ENCODE data around the gene RAB11FIP3. TPM values are rescaled to one million over a fixed set of nuclear protein-coding genes. Genes with fewer than 3 reads are reported as not detected.

Gene RAB11FIP3
- total RNA-seq, 2 donors from 2014 or later: 19.9 to 43.8 TPM

DNA sequence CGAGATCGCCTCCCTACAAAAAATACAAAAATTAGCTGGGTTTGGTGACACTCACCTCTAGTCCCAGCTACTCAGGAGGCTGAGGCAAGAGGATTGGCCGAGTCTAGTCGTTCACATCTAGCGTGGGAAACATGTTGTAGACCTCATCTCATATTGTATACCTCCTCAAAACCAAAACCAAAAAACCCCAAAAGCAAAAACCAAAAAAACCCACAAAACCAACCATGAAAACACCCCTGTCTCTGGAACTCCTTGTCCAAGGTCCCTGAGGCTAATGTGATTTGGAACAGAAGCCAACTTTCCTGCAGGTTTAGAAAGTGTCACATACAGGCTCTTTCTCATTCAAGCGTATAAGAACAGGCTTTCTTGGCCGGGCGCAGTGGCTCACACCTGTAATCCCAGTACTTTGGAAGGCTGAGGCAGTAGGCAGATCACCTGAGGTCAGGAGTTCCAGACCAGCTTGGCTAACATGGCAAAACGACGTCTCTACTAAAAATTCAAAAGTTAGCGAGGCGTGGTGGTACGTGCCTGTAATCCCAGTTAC lies 29.0 kb downstream of the RAB11FIP3 start:
- Histone ChIP-seq H3K9me3 (no peaks in the 10 kb centered on the region), H3K27me3 (no peaks in the 10 kb centered on the region), H3K27ac (no peak overlapping the region), H3K36me3 (no peaks in the 10 kb centered on the region), H3K4me1 (peaks cover 0 to 24% of the 10 kb centered on the region in 2 donors), H3K4me3 (no peak overlapping the region)
- DNase-seq (ENCODE audit: low spot score): no peak
- TF ChIP-seq, protein P1, sequence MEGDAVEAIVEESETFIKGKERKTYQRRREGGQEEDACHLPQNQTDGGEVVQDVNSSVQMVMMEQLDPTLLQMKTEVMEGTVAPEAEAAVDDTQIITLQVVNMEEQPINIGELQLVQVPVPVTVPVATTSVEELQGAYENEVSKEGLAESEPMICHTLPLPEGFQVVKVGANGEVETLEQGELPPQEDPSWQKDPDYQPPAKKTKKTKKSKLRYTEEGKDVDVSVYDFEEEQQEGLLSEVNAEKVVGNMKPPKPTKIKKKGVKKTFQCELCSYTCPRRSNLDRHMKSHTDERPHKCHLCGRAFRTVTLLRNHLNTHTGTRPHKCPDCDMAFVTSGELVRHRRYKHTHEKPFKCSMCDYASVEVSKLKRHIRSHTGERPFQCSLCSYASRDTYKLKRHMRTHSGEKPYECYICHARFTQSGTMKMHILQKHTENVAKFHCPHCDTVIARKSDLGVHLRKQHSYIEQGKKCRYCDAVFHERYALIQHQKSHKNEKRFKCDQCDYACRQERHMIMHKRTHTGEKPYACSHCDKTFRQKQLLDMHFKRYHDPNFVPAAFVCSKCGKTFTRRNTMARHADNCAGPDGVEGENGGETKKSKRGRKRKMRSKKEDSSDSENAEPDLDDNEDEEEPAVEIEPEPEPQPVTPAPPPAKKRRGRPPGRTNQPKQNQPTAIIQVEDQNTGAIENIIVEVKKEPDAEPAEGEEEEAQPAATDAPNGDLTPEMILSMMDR (IDR thresholded peaks at IDR 0.05): no peak

DNA sequence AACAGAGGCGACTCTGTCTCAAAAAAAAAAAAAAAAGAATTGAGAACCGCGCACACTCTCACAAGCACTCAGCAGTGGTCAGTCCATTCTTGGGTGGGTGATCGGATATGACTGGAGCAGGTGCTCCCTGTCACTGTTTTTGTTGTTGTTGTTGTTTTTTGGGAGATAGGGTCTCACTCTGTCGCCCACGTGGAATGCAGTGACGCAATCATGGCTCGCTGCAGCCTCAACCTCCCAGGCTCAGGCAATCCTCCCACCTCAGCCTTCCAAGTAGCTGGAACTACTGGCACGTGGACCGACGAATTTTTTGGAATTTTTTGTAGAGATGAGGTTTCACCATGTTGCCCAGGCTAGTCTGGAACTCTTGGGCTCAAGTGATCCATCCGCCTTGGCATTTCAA lies 30.0 kb downstream of the RAB11FIP3 start:
- Histone ChIP-seq H3K36me3 (no peaks in the 10 kb centered on the region), H3K27ac (no peak overlapping the region), H3K4me1 (peaks cover 0 to 24% of the 10 kb centered on the region in 2 donors), H3K9me3 (no peaks in the 10 kb centered on the region), H3K27me3 (no peaks in the 10 kb centered on the region), H3K4me3 (no peak overlapping the region)
- DNase-seq (ENCODE audit: low spot score): no peak
- TF ChIP-seq, protein P1 (IDR thresholded peaks at IDR 0.05): no peak

DNA sequence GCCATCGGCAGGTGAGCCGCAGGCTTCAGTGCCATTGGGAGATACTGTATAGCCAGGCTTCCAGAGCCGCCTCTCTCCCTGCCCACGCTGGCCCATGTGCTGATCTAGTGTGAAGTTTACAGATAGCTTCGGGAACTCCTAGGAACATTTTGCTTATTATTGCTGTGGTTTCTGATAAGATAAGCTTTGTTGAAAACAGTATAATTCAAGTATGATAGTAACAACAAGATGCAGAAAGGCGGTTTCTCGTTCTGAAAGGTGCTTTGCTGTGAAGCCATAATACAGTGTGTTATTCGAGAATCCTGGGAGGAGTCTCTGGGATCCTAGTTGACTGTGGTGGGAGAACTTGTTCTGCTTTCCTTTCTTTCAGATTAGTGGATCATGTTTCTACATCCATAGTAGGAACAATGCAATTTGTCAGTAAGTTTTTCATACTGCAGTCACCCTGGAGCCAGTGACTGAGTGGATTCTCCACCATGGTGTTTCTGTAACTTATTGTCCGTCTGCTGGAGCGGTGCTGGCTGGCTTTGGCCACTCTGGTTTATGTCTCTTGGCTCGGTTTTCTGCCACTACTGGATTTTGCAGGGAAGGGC lies 31.5 kb downstream of the RAB11FIP3 start:
- TF ChIP-seq, protein P1 (IDR thresholded peaks at IDR 0.05): no peak
- DNase-seq (ENCODE audit: low spot score): no peak
- no peaks in the 10 kb centered on the region for H3K9me3 ChIP-seq
- H3K4me1 ChIP-seq: peaks cover 0 to 24% of the 10 kb centered on the region in 2 donors
- H3K36me3 ChIP-seq: peaks cover 8% of the 10 kb centered on the region
- H3K27me3 ChIP-seq: no peaks in the 10 kb centered on the region
- H3K4me3 ChIP-seq: no peak overlapping the region
- H3K27ac ChIP-seq: peak overlapping the region; percentile 55 to 64

DNA sequence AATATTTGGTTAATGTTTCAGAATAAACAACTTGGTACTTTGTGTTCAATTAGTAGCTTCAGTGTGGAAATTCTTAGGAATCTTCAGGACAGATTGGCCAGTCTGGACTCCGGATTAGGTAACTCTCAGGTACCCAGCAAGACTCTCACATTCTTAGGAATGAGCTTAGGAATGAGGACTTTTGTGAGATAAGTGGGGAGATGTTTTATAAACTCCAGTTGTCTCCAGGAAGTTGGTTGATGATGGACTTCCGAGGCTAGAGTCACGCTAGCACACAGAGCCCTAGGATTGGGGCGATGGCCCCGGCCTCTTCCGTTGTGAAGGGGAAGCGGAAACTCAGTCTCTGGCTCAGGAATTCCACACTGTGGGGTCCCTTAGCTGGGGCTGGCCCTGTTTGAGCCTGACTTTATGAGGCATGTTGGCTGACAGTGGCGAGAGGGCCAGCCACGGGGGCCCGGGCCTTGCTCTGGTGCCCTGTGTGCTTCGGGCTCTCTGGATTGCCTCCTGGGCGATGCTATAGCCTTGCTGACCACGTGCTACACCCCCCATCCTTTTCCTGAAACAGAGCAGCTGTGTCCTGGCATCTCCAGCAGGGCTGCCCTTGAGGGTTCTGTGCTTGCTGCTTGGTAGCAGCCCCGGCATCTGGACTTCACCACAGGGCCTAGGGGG lies 32.4 kb downstream of the RAB11FIP3 start:
- TF ChIP-seq, protein P1 (IDR thresholded peaks at IDR 0.05): no peak
- DNase-seq (ENCODE audit: low spot score): peak; percentile 59

DNA sequence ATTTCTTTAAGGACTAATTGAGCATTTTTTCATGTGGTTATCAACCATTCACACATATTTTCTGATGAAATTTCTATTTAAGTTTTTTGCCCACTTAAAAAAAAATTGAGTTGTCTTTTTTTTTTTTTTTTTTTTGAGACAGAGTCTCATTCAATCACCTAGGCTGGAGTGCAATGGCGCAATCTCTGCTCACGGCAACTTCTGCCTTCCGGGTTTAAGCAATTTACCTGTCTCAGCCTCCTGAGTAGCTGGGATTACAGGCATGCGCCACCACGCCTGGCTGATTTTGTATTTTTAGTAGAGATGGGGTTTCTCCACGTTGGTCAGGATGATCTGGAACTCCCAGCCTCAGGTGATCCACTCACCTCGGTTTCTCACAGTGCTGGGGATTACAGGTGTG lies 34.3 kb downstream of the RAB11FIP3 start:
- H3K27ac ChIP-seq: no peak overlapping the region
- H3K27me3 ChIP-seq: no peaks in the 10 kb centered on the region
- H3K9me3 ChIP-seq: no peaks in the 10 kb centered on the region
- DNase-seq (ENCODE audit: low spot score): no peak
- H3K4me3 ChIP-seq: no peak overlapping the region
- H3K36me3 ChIP-seq: peaks cover 9% of the 10 kb centered on the region
- TF ChIP-seq, protein P1 (IDR thresholded peaks at IDR 0.05): no peak
- H3K4me1 ChIP-seq: peaks cover 0 to 24% of the 10 kb centered on the region in 2 donors

More for the DNA sequence above, 32.4 kb downstream of the RAB11FIP3 start:
- no peaks in the 10 kb centered on the region for H3K27me3 ChIP-seq
- H3K9me3 ChIP-seq: no peaks in the 10 kb centered on the region
- peaks cover 9% of the 10 kb centered on the region for H3K36me3 ChIP-seq
- H3K27ac ChIP-seq: peak overlapping the region; percentile 55 to 64
- no peak overlapping the region for H3K4me3 ChIP-seq
- H3K4me1 ChIP-seq: peaks cover 0 to 24% of the 10 kb centered on the region in 2 donors

All from right atrium auricular region (tissue), 2 donors.